Activated CD4-positive, alpha-beta memory T cell treated with anti-CD3 and anti-CD28 coated beads, Interleukin-2, amount 10 ng/mL, durations not matched to agents 7 days and 5 days (primary cell): ENCODE measurements around the gene NUP50. TPM values are rescaled to one million over a fixed set of nuclear protein-coding genes. Genes with fewer than 3 reads are reported as not detected.
A peak's percentile ranks its signal among the peaks of the same experiment; 100 is the strongest.

ENCODE experiments used
- CTCF ChIA-PET: fragments of 350-600 bp; sonication (Branson Sonifier 250); formaldehyde crosslinking; loops from one replicate; lab custom pipeline; 2021; ENCODE audit warnings: antibody characterized with exemption, inconsistent platforms; lab: Charles Lee
- POLR2A ChIA-PET: fragments of 350-600 bp; sonication (Branson Sonifier 250); formaldehyde crosslinking; loops from one replicate; lab custom pipeline; 2021; ENCODE audit warnings: antibody characterized with exemption; lab: Charles Lee
- DNase-seq: peaks from one replicate; pipeline ENCODE4 v3.0.0-alpha.2; 2020
- H3K27ac Mint-ChIP-seq: one replicate; pipeline ENCODE4 v1.8.0; 2021; ENCODE audit warnings: mild to moderate bottlenecking, mixed read lengths
- H3K27me3 Mint-ChIP-seq: one replicate; pipeline ENCODE4 v1.8.0; 2021; ENCODE audit warnings: mixed read lengths
- H3K36me3 Mint-ChIP-seq: one replicate; pipeline ENCODE4 v1.8.0; 2021; ENCODE audit warnings: low read depth, mixed read lengths
- H3K4me1 Mint-ChIP-seq: one replicate; pipeline ENCODE4 v1.8.0; 2021; ENCODE audit warnings: mixed read lengths
- H3K4me3 Mint-ChIP-seq: one replicate; pipeline ENCODE4 v1.8.0; 2021; ENCODE audit warnings: mild to moderate bottlenecking, mixed read lengths
- H3K9me3 Mint-ChIP-seq: one replicate; pipeline ENCODE4 v1.8.0; 2021; ENCODE audit warnings: mixed read lengths
- total RNA-seq, 2 experiments: library from RNA; stranded (reverse); gene quantifications; one replicate each; pipeline ENCODE4 v1.2.3, GENCODE V29; 2021

NUP50 gene
- total RNA-seq: 100 to 1,000 TPM; 160 to 167 TPM

- Mint-ChIP-seq H3K27ac (peak within 1 kb of the TSS; percentile 93), H3K36me3 (peaks cover 57% of the 10 kb centered on the region), H3K9me3 (no peaks in the 10 kb centered on the region), H3K4me1 (peaks cover 65% of the 10 kb centered on the region), H3K27me3 (no peaks in the 10 kb centered on the region), H3K4me3 (peak within 1 kb of the TSS; percentile 88)
- DNase-seq: peak; percentile 97
- POLR2A ChIA-PET: interaction anchor here (0.5 to 3.9 kb wide), 16 partner anchors 11 to 1978 kb away, joined by 3 to 95 read pairs (median 5); partner anchors contain the start of genes RIBC2 and SMC1B
- CTCF ChIA-PET: interaction anchor here (0.6 to 3.3 kb wide), 5 partner anchors 11 to 498 kb away, joined by 3 to 29 read pairs (median 5); no protein-coding TSS in a partner anchor
Observed at GRCh38 chr22:45163451-45164269, at the start of gene NUP50. Gene NUP50, plus strand, starts transcription at chr22:45163925. Its CDS starts 4,253 bp downstream, at chr22:45168178.

- Mint-ChIP-seq H3K27me3 (peaks cover 13% of the 10 kb centered on the region), H3K27ac (no peak overlapping the region), H3K9me3 (no peaks in the 10 kb centered on the region), H3K4me1 (no peaks in the 10 kb centered on the region), H3K4me3 (no peak overlapping the region), H3K36me3 (no peaks in the 10 kb centered on the region)
- DNase-seq: no peak
- ChIA-PET POLR2A (no interaction called here), CTCF (no interaction called here)
Observed at GRCh38 chr22:45120440-45120839, 43.3 kb upstream of the NUP50 start.

- H3K4me1 Mint-ChIP-seq: no peaks in the 10 kb centered on the region
- POLR2A ChIA-PET: no interaction called here
Observed at GRCh38 chr22:45120931-45121330, 42.8 kb upstream of the NUP50 start.

GRCh38 chr22:45124176-45124847 is 39.4 kb upstream of the NUP50 start:
- no peaks in the 10 kb centered on the region for H3K36me3 Mint-ChIP-seq
- ChIA-PET POLR2A (no interaction called here), CTCF (no interaction called here)
- no peak overlapping the region for H3K27ac Mint-ChIP-seq
- peaks cover 8% of the 10 kb centered on the region for H3K27me3 Mint-ChIP-seq
- DNase-seq: no peak
- no peaks in the 10 kb centered on the region for H3K9me3 Mint-ChIP-seq
- H3K4me3 Mint-ChIP-seq: no peak overlapping the region
- peaks cover 7% of the 10 kb centered on the region for H3K4me1 Mint-ChIP-seq

More at GRCh38 chr22:45120931-45121330, 42.8 kb upstream of the NUP50 start:
- peaks cover 13% of the 10 kb centered on the region for H3K27me3 Mint-ChIP-seq
- no peak overlapping the region for H3K4me3 Mint-ChIP-seq
- DNase-seq: no peak
- H3K36me3 Mint-ChIP-seq: no peaks in the 10 kb centered on the region
- H3K9me3 Mint-ChIP-seq: no peaks in the 10 kb centered on the region
- H3K27ac Mint-ChIP-seq: no peak overlapping the region
- CTCF ChIA-PET: no interaction called here

GRCh38 chr22:45125188-45125587 is 38.5 kb upstream of the NUP50 start:
- peaks cover 16% of the 10 kb centered on the region for H3K4me1 Mint-ChIP-seq
- H3K27ac Mint-ChIP-seq: no peak overlapping the region
- H3K4me3 Mint-ChIP-seq: no peak overlapping the region
- ChIA-PET CTCF (no interaction called here), POLR2A (no interaction called here)
- no peaks in the 10 kb centered on the region for H3K9me3 Mint-ChIP-seq
- no peak for DNase-seq
- peaks cover 2% of the 10 kb centered on the region for H3K27me3 Mint-ChIP-seq
- H3K36me3 Mint-ChIP-seq: no peaks in the 10 kb centered on the region

GRCh38 chr22:45127866-45128265 is 35.9 kb upstream of the NUP50 start:
- Mint-ChIP-seq H3K4me3 (no peak overlapping the region), H3K36me3 (peaks cover 14% of the 10 kb centered on the region), H3K27ac (no peak overlapping the region), H3K27me3 (peaks cover 2% of the 10 kb centered on the region), H3K9me3 (no peaks in the 10 kb centered on the region), H3K4me1 (peaks cover 29% of the 10 kb centered on the region)
- DNase-seq: no peak
- CTCF ChIA-PET: no interaction called here
- POLR2A ChIA-PET: no interaction called here

- CTCF ChIA-PET: no interaction called here
- POLR2A ChIA-PET: interaction anchor here (0.7 to 1.5 kb wide), 4 partner anchors 10 to 430 kb away, joined by 3 to 18 read pairs (median 5); partner anchors contain the start of gene NUP50
- DNase-seq: peak; percentile 35
- peaks cover 2% of the 10 kb centered on the region for H3K27me3 Mint-ChIP-seq
- H3K36me3 Mint-ChIP-seq: peaks cover 27% of the 10 kb centered on the region
- H3K4me3 Mint-ChIP-seq: peak overlapping the region; percentile 50
- H3K9me3 Mint-ChIP-seq: peaks cover 12% of the 10 kb centered on the region
- peaks cover 29% of the 10 kb centered on the region for H3K4me1 Mint-ChIP-seq
- peak overlapping the region; percentile 85 for H3K27ac Mint-ChIP-seq
Observed at GRCh38 chr22:45129703-45130524, 33.8 kb upstream of the NUP50 start.

- DNase-seq: no peak
- Mint-ChIP-seq H3K27me3 (peaks cover 2% of the 10 kb centered on the region), H3K36me3 (peaks cover 33% of the 10 kb centered on the region), H3K9me3 (peaks cover 13% of the 10 kb centered on the region), H3K27ac (no peak overlapping the region), H3K4me1 (peaks cover 31% of the 10 kb centered on the region), H3K4me3 (no peak overlapping the region)
- ChIA-PET POLR2A (no interaction called here), CTCF (no interaction called here)
Observed at GRCh38 chr22:45130891-45131290, 32.8 kb upstream of the NUP50 start.

- Mint-ChIP-seq H3K4me3 (no peak overlapping the region), H3K27ac (no peak overlapping the region), H3K27me3 (no peaks in the 10 kb centered on the region), H3K4me1 (peaks cover 37% of the 10 kb centered on the region), H3K9me3 (peaks cover 13% of the 10 kb centered on the region), H3K36me3 (peaks cover 33% of the 10 kb centered on the region)
- ChIA-PET CTCF (no interaction called here), POLR2A (no interaction called here)
- no peak for DNase-seq
Observed at GRCh38 chr22:45131749-45132148, 32.0 kb upstream of the NUP50 start.

- Mint-ChIP-seq H3K9me3 (peaks cover 13% of the 10 kb centered on the region), H3K4me1 (peaks cover 36% of the 10 kb centered on the region), H3K27me3 (no peaks in the 10 kb centered on the region), H3K36me3 (peaks cover 33% of the 10 kb centered on the region), H3K4me3 (no peak overlapping the region), H3K27ac (no peak overlapping the region)
- ChIA-PET CTCF (no interaction called here), POLR2A (interaction anchor here (1.2 kb wide), 1 partner anchor 29 kb away, joined by 3 read pairs; the partner anchor contains the start of gene NUP50)
- no peak for DNase-seq
Observed at GRCh38 chr22:45134313-45134712, 29.4 kb upstream of the NUP50 start.

GRCh38 chr22:45136594-45136993 is 27.1 kb upstream of the NUP50 start:
- Mint-ChIP-seq H3K27ac (peak overlapping the region; percentile 18), H3K27me3 (no peaks in the 10 kb centered on the region), H3K36me3 (peaks cover 36% of the 10 kb centered on the region), H3K4me1 (peaks cover 18% of the 10 kb centered on the region), H3K4me3 (peak overlapping the region; percentile 14), H3K9me3 (peaks cover 13% of the 10 kb centered on the region)
- DNase-seq: no peak
- ChIA-PET CTCF (no interaction called here), POLR2A (interaction anchor here (0.6 to 1.5 kb wide), 3 partner anchors 22 to 29 kb away, joined by 3 to 6 read pairs (median 5); partner anchors contain the start of gene NUP50)

- no peak overlapping the region for H3K4me3 Mint-ChIP-seq
- DNase-seq: no peak
- H3K27ac Mint-ChIP-seq: no peak overlapping the region
- peaks cover 15% of the 10 kb centered on the region for H3K4me1 Mint-ChIP-seq
- H3K36me3 Mint-ChIP-seq: peaks cover 20% of the 10 kb centered on the region
- H3K27me3 Mint-ChIP-seq: no peaks in the 10 kb centered on the region
- ChIA-PET CTCF (no interaction called here), POLR2A (interaction anchor here (0.7 to 0.9 kb wide), 2 partner anchors 10 to 20 kb away, joined by 3 to 4 read pairs; no protein-coding TSS in a partner anchor)
- peaks cover 4% of the 10 kb centered on the region for H3K9me3 Mint-ChIP-seq
Observed at GRCh38 chr22:45139693-45140092, 24.0 kb upstream of the NUP50 start.
